ENCODE results near the gene TTLL9. TPM values are rescaled to one million over a fixed set of nuclear protein-coding genes. Genes with fewer than 3 reads are reported as not detected.

Gene TTLL9
- total RNA-seq, 2 donors from 2014 or later: 1.2 TPM; not detected in 1

- no peak for DNase-seq (ENCODE audit: low spot score)
- H3K27ac ChIP-seq: no peak overlapping the region
- H3K27me3 ChIP-seq (replicated peaks; ENCODE audit: insufficient read depth): peaks cover 3% of the 10 kb centered on the region
- WGBS: 82% methylated on average over 6 of the region's 6 CpGs
- peaks cover 3% of the 10 kb centered on the region for H3K4me1 ChIP-seq (replicated peaks)
- TF ChIP-seq POLR2AphosphoS5 (IDR thresholded peaks at IDR 0.05) (no peak), POLR2A (IDR thresholded peaks at IDR 0.05) (no peak)
- TF ChIP-seq, protein P1, sequence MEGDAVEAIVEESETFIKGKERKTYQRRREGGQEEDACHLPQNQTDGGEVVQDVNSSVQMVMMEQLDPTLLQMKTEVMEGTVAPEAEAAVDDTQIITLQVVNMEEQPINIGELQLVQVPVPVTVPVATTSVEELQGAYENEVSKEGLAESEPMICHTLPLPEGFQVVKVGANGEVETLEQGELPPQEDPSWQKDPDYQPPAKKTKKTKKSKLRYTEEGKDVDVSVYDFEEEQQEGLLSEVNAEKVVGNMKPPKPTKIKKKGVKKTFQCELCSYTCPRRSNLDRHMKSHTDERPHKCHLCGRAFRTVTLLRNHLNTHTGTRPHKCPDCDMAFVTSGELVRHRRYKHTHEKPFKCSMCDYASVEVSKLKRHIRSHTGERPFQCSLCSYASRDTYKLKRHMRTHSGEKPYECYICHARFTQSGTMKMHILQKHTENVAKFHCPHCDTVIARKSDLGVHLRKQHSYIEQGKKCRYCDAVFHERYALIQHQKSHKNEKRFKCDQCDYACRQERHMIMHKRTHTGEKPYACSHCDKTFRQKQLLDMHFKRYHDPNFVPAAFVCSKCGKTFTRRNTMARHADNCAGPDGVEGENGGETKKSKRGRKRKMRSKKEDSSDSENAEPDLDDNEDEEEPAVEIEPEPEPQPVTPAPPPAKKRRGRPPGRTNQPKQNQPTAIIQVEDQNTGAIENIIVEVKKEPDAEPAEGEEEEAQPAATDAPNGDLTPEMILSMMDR (IDR thresholded peaks at IDR 0.05): no peak
- no peak overlapping the region for H3K4me3 ChIP-seq
- no peaks in the 10 kb centered on the region for H3K36me3 ChIP-seq
- no peaks in the 10 kb centered on the region for H3K9me3 ChIP-seq
- intact Hi-C loops (cut with DNase I): loop anchor here (2.0 to 10.0 kb wide), 2 partner anchors 99 to 129 kb away; no protein-coding TSS in a partner anchor
Observed at GRCh38 chr20:31953556-31954148, 83.2 kb downstream of the TTLL9 start.

GRCh38 chr20:31954500-31954899, 84.1 kb downstream of the TTLL9 start:
- Histone ChIP-seq H3K27me3 (replicated peaks; ENCODE audit: insufficient read depth) (peaks cover 3% of the 10 kb centered on the region), H3K27ac (no peak overlapping the region), H3K4me1 (replicated peaks) (peaks cover 3% of the 10 kb centered on the region), H3K36me3 (no peaks in the 10 kb centered on the region), H3K9me3 (no peaks in the 10 kb centered on the region), H3K4me3 (no peak overlapping the region)
- TF ChIP-seq, protein P1 (IDR thresholded peaks at IDR 0.05): no peak
- TF ChIP-seq POLR2A (IDR thresholded peaks at IDR 0.05): no peak
- TF ChIP-seq POLR2AphosphoS5 (IDR thresholded peaks at IDR 0.05): no peak
- intact Hi-C loops (cut with DNase I): loop anchor here (10.0 kb wide), 1 partner anchor 130 kb away; no protein-coding TSS in a partner anchor
- DNase-seq (ENCODE audit: low spot score): no peak
- WGBS: 70% methylated on average over 1 of the region's 1 CpG

DNA sequence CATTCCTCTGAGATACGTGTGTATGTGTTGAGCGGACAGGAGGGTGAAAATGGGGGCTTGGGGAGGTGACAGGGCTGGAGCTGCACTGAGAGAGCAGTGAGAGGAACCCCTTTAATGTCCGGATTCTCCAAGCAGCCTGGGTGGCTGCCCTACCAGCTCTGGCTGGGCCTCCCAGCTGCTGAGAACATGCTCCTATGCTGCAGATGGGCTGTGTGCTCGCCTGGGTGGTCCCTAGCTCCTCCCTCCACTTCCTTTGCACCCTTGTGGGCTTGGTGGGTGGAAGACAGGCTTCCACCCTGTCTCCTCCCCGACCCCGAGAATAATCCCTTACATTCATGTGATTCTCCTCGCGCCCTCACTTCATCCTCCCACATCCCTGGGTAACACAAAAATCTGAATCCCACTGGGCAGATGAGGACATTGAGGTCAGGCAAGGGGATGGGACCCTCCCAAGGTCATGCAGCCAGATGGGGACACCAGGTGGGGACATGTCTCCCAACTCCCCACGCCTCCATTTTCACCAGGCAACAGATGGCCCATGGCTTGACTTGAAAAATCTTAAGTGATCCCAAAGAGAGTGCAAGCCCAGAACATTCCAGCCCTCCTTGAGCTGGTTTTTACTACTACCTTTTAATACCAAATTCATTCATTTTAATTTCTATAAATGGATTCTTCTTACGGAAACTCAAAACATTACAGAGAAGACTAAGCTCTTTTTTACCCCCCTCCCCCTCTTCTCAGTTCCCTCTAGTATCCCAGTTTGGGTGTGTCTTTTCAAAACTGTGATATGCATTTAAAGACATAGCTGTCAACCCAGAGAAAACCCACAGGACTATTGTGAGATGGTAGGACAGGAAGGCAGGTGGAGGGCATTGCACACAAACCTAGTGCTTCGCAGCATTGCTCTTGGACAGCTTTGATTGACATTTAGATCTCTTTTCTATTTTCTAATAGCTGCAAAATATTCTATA, 86.4 kb downstream of the TTLL9 start:
- TF ChIP-seq POLR2AphosphoS5 (IDR thresholded peaks at IDR 0.05): no peak
- TF ChIP-seq POLR2A (IDR thresholded peaks at IDR 0.05): no peak
- TF ChIP-seq, protein P1 (IDR thresholded peaks at IDR 0.05): no peak
- no peaks in the 10 kb centered on the region for H3K36me3 ChIP-seq
- H3K27ac ChIP-seq: no peak overlapping the region
- no peak for DNase-seq (ENCODE audit: low spot score)
- intact Hi-C loops (cut with DNase I): loop anchor here (10.0 kb wide), 1 partner anchor 132 kb away; no protein-coding TSS in a partner anchor
- no peaks in the 10 kb centered on the region for H3K9me3 ChIP-seq
- peaks cover 3% of the 10 kb centered on the region for H3K27me3 ChIP-seq (replicated peaks; ENCODE audit: insufficient read depth)
- no peaks in the 10 kb centered on the region for H3K4me1 ChIP-seq (replicated peaks)
- H3K4me3 ChIP-seq: no peak overlapping the region
- WGBS: 51% methylated on average over 11 of the region's 11 CpGs

DNA sequence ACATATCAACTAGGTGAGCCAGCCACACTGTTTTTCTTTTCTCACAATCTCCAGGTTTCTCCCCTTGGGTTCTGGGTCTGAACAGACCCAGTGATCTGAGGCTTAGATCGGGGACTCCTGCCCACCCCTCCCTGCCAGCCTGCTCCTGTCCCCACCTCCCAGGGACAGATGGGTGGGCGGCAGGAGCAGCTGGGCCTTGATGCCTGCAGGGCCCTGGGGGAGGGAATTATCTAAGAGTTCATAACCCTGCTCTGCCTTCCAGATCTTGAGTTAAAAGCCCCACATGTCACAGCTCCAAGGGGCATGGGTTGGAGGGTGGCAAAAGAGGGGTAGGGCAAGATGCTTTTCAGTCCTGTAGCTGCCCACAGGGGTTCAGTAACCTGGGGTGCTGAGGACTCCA, 92.3 kb downstream of the TTLL9 start:
- WGBS: 37% methylated on average over 2 of the region's 2 CpGs
- TF ChIP-seq POLR2A (IDR thresholded peaks at IDR 0.05) (no peak), POLR2AphosphoS5 (IDR thresholded peaks at IDR 0.05) (no peak)
- TF ChIP-seq, protein P1 (IDR thresholded peaks at IDR 0.05): no peak
- H3K36me3 ChIP-seq: no peaks in the 10 kb centered on the region
- no peak for DNase-seq (ENCODE audit: low spot score)
- H3K27me3 ChIP-seq (replicated peaks; ENCODE audit: insufficient read depth): peaks cover 7% of the 10 kb centered on the region
- no peaks in the 10 kb centered on the region for H3K9me3 ChIP-seq
- intact Hi-C loops (cut with DNase I): no loop called here
- no peaks in the 10 kb centered on the region for H3K4me1 ChIP-seq (replicated peaks)
- H3K27ac ChIP-seq: no peak overlapping the region
- H3K4me3 ChIP-seq: no peak overlapping the region

Data from prostate gland (tissue), 2 donors.